Activated T-cell treated with anti-CD3 and anti-CD28 coated beads, Interleukin-2, amount 50 U/mL, for 4 hours (primary cell): ENCODE measurements around the gene MINDY4. TPM values are rescaled to one million over a fixed set of nuclear protein-coding genes. Genes with fewer than 3 reads are reported as not detected.

Experiments used
- ATAC-seq, 2 donors: fragments of 200-7000 bp; cut with Tn5 transposase; one replicate each; pipeline ENCODE4 v1.10.0; 2021
- DNase-seq: peaks from one replicate; pipeline ENCODE4 v3.0.0-alpha.2; 2020
- H3K27me3 Mint-ChIP-seq: one replicate; pipeline ENCODE4 v1.8.0; 2021; ENCODE audit warnings: low read depth, mixed read lengths
- H3K36me3 Mint-ChIP-seq: one replicate; pipeline ENCODE4 v1.8.0; 2022; ENCODE audit warnings: mixed read lengths; ENCODE audit not compliant: insufficient read depth
- H3K4me1 Mint-ChIP-seq: one replicate; pipeline ENCODE4 v1.8.0; 2021; ENCODE audit warnings: low read depth, mixed read lengths
- H3K4me3 Mint-ChIP-seq: one replicate; pipeline ENCODE4 v1.8.0; 2021; ENCODE audit warnings: mild to moderate bottlenecking, moderate library complexity, mixed read lengths
- H3K9me3 Mint-ChIP-seq: one replicate; pipeline ENCODE4 v1.8.0; 2021; ENCODE audit warnings: mixed read lengths
- total RNA-seq, 3 donors: library from RNA; stranded (reverse); gene quantifications; one replicate each; pipeline ENCODE4 v1.2.1, GENCODE V29; 2021

Gene MINDY4
- total RNA-seq, 3 donors from 2014 or later, result 1.6 to 2.1 (median 1.7) TPM

DNA sequence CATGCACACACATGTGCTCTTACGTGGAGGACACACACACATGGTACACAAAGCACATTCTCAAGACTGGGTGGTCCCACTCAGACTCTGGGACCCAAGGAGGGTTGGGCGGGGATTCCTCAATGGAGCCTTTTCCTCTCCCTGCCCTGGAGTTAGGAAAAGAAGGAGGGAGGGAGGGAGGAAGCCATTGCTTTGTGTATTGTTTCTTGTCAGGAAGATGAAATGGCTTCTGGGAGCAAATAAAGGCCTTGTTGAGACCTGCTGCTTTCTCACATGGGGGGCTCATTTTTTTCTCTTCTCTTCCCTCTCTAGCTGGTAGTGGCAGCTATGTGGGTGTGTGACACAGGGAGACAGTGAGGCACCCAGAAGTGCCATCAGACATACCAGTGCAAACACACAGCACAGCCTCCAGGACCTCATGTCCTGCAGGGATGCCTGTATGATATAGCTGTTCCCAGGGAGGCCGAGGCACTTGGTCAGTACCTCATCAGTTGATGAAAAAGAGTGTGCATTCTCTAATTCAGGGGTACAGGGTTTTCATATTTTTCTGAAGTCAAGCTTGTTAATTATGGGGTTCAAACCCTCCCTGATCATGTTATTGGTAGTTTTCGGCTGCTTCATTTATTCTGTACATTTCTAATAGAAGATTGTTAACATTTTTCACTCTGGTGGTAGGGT, 146.1 kb downstream of the MINDY4 start:
- Mint-ChIP-seq H3K4me1 (no peaks in the 10 kb centered on the region), H3K4me3 (no peak overlapping the region), H3K9me3 (no peaks in the 10 kb centered on the region), H3K36me3 (no peaks in the 10 kb centered on the region), H3K27me3 (no peaks in the 10 kb centered on the region)
- ATAC-seq, result no peak
- DNase-seq, result no peak

DNA sequence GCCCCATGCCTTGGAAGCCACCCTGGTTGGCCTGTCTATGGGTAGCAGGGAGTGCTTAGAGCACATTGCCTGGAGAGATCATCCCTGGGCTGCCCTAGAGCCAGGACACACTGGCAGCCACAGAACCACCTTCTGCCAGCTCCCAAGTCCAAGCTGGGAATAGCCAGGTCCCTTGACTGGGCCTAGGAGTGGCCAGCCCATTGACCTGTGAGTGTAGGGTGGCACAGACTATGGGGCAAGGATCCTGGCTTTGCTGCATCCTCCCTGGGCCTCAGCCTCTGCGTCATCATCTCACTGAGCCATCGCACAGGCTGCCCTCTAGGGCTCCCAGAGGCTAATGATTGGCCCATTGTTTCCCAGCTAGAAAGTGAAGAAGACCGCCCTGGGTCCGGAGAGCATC, 147.5 kb downstream of the MINDY4 start:
- H3K9me3 Mint-ChIP-seq, result no peaks in the 10 kb centered on the region
- no peak overlapping the region for H3K4me3 Mint-ChIP-seq
- H3K27me3 Mint-ChIP-seq, result no peaks in the 10 kb centered on the region
- H3K36me3 Mint-ChIP-seq, result no peaks in the 10 kb centered on the region
- DNase-seq, result no peak
- no peak for ATAC-seq
- no peaks in the 10 kb centered on the region for H3K4me1 Mint-ChIP-seq

DNA sequence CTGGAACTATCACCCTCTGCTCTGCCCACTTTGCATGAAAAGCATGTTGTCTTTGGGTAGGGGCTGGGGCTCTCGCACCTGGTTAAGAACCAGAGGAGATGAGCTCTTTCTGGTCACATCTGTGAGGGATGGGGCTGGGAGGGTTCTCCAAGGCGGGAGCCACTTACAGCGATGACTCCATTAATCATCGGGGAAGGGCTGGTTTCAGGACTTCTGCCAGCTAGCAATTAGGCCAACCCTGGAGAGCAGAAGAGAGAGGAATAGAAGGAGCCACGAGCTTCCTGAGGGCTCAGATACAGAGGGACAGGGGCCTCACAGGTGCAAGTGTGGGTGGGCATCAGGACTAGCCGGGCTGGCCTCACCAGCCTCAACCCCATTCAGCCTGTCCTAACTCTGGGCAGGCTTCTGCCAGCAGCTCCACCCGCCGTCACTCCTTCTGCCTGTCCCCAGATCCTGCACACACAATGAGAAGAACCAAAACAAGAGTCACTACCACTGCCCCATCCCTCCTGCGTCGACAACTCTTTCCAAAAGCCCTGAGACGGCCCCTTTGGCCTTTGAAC, 148.9 kb downstream of the MINDY4 start:
- no peaks in the 10 kb centered on the region for H3K36me3 Mint-ChIP-seq
- H3K4me3 Mint-ChIP-seq, result no peak overlapping the region

DNA sequence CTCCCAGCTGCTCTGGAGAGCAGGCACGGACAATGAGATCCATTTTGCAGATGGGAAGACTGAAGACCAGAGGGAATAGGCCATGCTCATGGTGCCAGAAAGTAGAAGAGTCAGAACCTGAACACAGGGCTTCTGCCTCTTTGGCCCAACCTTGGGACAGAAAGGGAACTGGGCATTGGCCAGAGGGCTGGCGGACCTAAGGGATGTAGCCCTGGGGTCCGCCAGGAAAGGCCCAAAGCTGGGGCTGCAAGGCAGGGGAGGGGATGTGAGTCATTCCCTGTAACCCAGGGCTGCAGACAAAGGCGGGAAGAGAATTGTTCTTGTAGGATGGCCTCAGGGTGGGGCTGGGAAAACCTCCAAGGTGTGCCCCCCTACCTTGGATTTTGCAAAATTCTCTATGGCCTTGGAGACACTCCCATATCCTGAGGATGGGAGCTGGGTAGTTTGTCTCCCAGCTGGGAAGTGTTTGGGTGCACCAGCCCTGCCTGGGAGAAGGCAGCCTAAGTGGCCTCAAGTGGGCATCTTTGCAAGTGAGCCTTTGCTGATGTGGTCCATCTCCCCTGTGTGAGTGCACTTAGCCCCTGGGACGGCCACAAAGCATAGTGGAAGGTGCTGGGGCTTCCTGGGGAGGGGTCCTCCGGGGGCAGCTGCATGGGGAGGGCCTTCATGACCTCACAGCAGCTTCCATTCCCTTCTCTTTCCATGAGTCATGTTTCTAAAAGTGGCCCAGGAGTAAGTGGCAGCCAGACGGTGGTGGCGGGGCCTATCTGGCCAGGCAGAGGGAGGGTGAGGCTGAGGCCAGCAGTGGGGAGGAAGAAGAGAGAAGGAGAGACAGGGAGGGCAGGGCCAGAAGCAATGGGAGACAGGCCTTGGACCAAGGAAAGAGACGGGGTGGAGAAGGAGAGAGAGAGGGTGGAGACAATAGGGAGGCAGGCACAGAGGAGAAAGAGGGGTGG, 149.6 kb downstream of the MINDY4 start:
- H3K27me3 Mint-ChIP-seq, result no peaks in the 10 kb centered on the region
- H3K4me3 Mint-ChIP-seq, result no peak overlapping the region
- no peaks in the 10 kb centered on the region for H3K4me1 Mint-ChIP-seq

More for the DNA sequence above, 148.9 kb downstream of the MINDY4 start:
- ATAC-seq, result no peak
- DNase-seq, result no peak
- Mint-ChIP-seq H3K27me3 (no peaks in the 10 kb centered on the region), H3K4me1 (no peaks in the 10 kb centered on the region), H3K9me3 (no peaks in the 10 kb centered on the region)

DNA sequence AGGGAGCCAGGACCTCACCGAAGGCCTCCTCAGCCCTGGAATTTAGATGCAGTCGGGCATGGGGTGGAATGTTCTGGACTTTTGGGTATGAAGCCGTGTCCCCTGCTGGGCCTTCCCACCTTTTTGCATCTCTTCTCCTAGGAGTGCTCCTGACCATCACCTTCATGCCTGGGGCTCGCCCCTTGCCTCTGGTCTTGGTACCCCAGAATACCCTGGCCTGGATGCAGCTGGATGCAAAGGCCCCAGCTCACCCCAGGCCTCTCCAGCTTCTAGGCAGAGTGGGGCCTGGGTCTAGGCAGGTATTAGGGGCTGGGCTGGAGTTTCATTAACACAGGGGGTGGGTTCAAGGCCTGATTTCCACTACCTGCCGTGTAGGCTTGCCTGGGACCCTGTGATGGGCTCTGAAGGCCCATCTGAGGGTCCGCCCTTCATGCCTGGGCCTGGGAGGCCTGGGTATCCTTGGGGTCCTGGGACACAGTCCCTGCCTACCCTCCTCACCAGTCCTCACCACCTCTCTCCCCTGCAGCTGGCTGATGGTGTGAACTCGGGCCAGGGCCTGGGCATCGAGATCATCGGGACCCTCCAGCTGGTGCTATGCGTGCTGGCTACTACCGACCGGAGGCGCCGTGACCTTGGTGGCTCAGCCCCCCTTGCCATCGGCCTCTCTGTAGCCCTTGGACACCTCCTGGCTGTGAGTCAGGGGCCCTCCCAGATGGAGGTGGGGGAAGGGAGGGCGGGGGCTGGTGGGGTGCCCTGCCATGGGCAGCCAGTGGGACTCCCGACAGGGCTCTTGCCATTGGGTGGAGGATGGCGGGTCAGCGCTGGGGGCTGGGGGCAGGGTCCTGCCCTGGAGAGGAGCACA, 150.6 kb downstream of the MINDY4 start:
- H3K4me3 Mint-ChIP-seq, result no peak overlapping the region
- peaks cover 2% of the 10 kb centered on the region for H3K9me3 Mint-ChIP-seq
- no peaks in the 10 kb centered on the region for H3K4me1 Mint-ChIP-seq
- H3K36me3 Mint-ChIP-seq, result no peaks in the 10 kb centered on the region
- H3K27me3 Mint-ChIP-seq, result no peaks in the 10 kb centered on the region
- ATAC-seq (no peak), DNase-seq (peak; percentile 3)

More for the DNA sequence above, 149.6 kb downstream of the MINDY4 start:
- H3K9me3 Mint-ChIP-seq, result no peaks in the 10 kb centered on the region
- no peak for DNase-seq
- no peak for ATAC-seq
- H3K36me3 Mint-ChIP-seq, result no peaks in the 10 kb centered on the region

DNA sequence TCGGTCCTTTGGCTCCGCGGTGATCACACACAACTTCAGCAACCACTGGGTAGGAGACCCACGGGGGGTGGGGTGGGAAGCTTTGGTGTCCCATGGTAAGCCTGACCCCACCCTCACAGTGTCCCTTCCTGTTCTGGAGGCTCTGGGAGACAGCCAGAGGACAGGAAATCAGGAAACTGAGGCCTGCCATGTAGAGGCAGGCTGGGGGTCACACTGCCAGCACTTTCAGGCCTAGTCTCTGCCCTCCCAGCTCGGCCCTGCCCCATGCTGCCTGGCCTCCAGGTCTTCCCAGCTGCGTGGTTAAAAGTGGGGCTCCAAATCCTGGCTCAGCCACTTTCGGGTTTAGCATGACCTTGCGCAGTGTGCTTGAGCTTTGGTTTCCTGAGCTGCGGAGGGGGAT, 151.4 kb downstream of the MINDY4 start:
- DNase-seq (no peak), ATAC-seq (no peak)
- Mint-ChIP-seq H3K27me3 (no peaks in the 10 kb centered on the region), H3K36me3 (no peaks in the 10 kb centered on the region), H3K4me3 (no peak overlapping the region), H3K9me3 (peaks cover 9% of the 10 kb centered on the region), H3K4me1 (no peaks in the 10 kb centered on the region)

DNA sequence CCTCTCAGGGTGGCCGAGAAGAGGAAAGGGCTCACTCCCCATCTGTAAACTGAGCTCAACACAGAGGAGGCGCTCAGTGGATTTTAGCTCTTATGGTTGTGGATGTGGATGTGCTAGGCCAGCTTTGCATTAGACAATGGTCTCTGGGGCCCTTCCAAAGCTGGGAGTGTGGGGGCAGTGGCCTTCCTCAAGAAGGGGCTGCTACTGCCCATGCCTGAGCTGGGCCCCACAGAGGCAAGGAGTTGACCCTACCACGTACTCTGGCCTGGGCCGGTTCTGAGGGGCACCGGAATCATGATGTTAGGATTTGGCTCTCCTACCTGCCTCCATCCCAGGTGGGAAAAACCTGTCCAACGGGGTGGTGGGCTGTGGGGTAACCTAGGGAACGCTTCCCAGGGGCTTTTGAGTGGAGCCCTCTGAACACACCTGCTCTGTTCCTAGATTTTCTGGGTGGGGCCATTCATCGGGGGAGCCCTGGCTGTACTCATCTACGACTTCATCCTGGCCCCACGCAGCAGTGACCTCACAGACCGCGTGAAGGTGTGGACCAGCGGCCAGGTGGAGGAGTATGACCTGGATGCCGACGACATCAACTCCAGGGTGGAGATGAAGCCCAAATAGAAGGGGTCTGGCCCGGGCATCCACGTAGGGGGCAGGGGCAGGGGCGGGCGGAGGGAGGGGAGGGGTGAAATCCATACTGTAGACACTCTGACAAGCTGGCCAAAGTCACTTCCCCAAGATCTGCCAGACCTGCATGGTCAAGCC, 152.0 kb downstream of the MINDY4 start:
- ATAC-seq (no peak), DNase-seq (peak; percentile 1)
- Mint-ChIP-seq H3K4me1 (no peaks in the 10 kb centered on the region), H3K27me3 (no peaks in the 10 kb centered on the region), H3K4me3 (no peak overlapping the region), H3K36me3 (no peaks in the 10 kb centered on the region), H3K9me3 (peaks cover 12% of the 10 kb centered on the region)

DNA sequence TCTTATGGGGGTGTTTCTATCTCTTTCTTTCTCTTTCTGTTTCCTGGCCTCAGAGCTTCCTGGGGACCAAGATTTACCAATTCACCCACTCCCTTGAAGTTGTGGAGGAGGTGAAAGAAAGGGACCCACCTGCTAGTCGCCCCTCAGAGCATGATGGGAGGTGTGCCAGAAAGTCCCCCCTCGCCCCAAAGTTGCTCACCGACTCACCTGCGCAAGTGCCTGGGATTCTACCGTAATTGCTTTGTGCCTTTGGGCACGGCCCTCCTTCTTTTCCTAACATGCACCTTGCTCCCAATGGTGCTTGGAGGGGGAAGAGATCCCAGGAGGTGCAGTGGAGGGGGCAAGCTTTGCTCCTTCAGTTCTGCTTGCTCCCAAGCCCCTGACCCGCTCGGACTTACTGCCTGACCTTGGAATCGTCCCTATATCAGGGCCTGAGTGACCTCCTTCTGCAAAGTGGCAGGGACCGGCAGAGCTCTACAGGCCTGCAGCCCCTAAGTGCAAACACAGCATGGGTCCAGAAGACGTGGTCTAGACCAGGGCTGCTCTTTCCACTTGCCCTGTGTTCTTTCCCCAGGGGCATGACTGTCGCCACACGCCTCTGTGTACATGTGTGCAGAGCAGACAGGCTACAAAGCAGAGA, 152.7 kb downstream of the MINDY4 start:
- no peaks in the 10 kb centered on the region for H3K4me1 Mint-ChIP-seq
- DNase-seq (peak; percentile 1), ATAC-seq (no peak)

DNA sequence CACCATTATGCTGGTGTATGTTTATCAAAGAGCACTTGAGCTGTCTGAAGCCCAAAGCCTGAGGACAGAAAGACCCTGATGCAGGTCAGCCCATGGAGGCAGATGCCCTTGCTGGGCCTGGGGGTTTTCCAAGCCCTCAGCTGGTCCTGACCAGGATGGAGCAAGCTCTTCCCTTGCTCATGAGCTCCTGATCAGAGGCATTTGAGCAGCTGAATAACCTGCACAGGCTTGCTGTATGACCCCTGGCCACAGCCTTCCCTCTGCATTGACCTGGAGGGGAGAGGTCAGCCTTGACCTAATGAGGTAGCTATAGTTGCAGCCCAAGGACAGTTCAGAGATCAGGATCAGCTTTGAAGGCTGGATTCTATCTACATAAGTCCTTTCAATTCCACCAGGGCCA, 153.4 kb downstream of the MINDY4 start:
- DNase-seq, result no peak
- H3K27me3 Mint-ChIP-seq, result no peaks in the 10 kb centered on the region
- no peak for ATAC-seq
- peaks cover 12% of the 10 kb centered on the region for H3K9me3 Mint-ChIP-seq
- no peaks in the 10 kb centered on the region for H3K36me3 Mint-ChIP-seq
- no peak overlapping the region for H3K4me3 Mint-ChIP-seq
- H3K4me1 Mint-ChIP-seq, result no peaks in the 10 kb centered on the region

More for the DNA sequence above, 152.7 kb downstream of the MINDY4 start:
- H3K27me3 Mint-ChIP-seq, result no peaks in the 10 kb centered on the region
- no peaks in the 10 kb centered on the region for H3K36me3 Mint-ChIP-seq
- no peak overlapping the region for H3K4me3 Mint-ChIP-seq
- H3K9me3 Mint-ChIP-seq, result peaks cover 12% of the 10 kb centered on the region

DNA sequence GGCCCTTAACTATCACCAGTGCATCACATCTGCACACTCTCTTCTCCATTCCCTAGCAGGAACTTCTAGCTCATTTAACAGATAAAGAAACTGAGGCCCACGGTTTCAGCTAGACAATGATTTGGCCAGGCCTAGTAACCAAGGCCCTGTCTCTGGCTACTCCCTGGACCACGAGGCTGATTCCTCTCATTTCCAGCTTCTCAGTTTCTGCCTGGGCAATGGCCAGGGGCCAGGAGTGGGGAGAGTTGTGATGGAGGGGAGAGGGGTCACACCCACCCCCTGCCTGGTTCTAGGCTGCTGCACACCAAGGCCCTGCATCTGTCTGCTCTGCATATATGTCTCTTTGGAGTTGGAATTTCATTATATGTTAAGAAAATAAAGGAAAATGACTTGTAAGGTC, 153.9 kb downstream of the MINDY4 start:
- Mint-ChIP-seq H3K4me1 (no peaks in the 10 kb centered on the region), H3K4me3 (no peak overlapping the region), H3K36me3 (no peaks in the 10 kb centered on the region), H3K9me3 (peaks cover 12% of the 10 kb centered on the region), H3K27me3 (no peaks in the 10 kb centered on the region)
- DNase-seq (peak; percentile 2), ATAC-seq (no peak)

DNA sequence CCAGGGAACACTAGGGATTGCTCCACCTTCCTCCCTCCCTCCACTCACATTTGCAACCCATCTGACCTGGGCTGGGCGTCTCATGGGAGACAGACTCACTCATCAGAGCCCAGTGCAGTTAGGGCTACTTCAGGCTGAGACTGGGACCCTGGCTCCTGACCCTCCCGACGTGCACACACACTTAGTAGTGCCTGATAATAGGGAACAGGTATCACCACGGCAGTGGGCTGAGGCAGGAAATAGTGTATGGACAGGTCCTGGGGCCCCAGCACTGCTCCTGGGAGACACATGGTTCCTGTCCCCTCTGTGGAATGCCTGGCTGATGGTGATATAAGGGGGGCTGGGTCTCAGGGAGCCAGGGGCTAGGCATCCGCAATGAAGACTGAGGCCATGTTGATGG, 154.7 kb downstream of the MINDY4 start:
- peaks cover 12% of the 10 kb centered on the region for H3K9me3 Mint-ChIP-seq
- no peak overlapping the region for H3K4me3 Mint-ChIP-seq
- H3K4me1 Mint-ChIP-seq, result no peaks in the 10 kb centered on the region
- DNase-seq (peak; percentile 2), ATAC-seq (no peak)
- H3K36me3 Mint-ChIP-seq, result no peaks in the 10 kb centered on the region
- no peaks in the 10 kb centered on the region for H3K27me3 Mint-ChIP-seq

DNA sequence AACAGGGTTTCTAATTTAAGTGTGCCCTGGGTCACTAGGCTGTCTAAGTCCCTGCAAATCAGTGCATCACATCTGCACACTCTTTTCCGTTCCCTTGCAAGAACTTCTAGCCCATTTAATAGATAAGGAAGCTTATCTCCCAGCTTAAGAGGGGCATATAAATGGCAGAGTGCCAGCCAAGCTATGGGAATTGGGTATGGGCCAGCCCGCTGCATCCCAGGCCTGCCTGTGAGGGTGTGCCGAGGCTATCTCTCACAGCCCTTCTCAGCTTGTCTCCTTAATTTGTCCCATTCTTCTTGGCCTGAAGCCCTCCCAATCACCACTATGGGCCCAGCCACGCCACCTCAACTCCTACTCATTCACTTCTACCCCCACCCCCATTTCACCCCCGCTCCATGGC, 155.1 kb downstream of the MINDY4 start:
- no peaks in the 10 kb centered on the region for H3K4me1 Mint-ChIP-seq
- H3K4me3 Mint-ChIP-seq, result no peak overlapping the region
- H3K9me3 Mint-ChIP-seq, result peaks cover 12% of the 10 kb centered on the region
- ATAC-seq, result no peak
- H3K27me3 Mint-ChIP-seq, result no peaks in the 10 kb centered on the region
- no peaks in the 10 kb centered on the region for H3K36me3 Mint-ChIP-seq
- DNase-seq, result peak; percentile 0

DNA sequence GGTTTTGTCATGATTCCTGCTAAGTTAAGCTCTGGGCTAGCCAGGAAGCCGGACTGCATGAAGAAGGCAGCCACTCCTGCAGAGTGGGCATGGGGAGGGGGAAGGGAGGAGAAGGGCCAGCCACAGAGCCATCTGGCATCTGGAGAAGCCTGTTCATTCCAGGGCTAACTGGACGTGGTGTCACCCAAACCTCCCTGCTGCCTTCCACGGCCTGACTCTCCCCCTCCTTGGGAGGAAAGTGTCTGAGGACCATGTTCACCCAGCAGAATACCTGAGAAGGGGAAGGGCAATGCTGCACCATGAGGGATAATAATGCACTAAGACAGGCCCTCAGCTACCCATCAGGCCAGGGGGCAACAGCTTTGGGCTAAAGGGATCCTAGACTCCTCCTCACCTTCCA, 155.8 kb downstream of the MINDY4 start:
- DNase-seq, result peak; percentile 1
- H3K4me1 Mint-ChIP-seq, result no peaks in the 10 kb centered on the region
- no peaks in the 10 kb centered on the region for H3K27me3 Mint-ChIP-seq
- peaks cover 12% of the 10 kb centered on the region for H3K9me3 Mint-ChIP-seq
- H3K36me3 Mint-ChIP-seq, result no peaks in the 10 kb centered on the region
- no peak overlapping the region for H3K4me3 Mint-ChIP-seq
- ATAC-seq, result no peak
